HEK293T (cell line): ENCODE measurements around the gene UAP1L1.

Experiments used
- CTCF ChIA-PET: fragments of 350-600 bp; formaldehyde crosslinking; extraction: SDS; loops from one replicate; lab custom pipeline; 2021; ENCODE audit warnings: antibody characterized with exemption, inconsistent platforms; lab: Yijun Ruan, JAX
- POLR2A ChIA-PET: fragments of 350-600 bp; formaldehyde crosslinking; extraction: SDS; loops from one replicate; lab custom pipeline; 2020; ENCODE audit warnings: antibody characterized with exemption, inconsistent platforms; lab: Yijun Ruan, JAX
- DNase-seq: peaks from one replicate; pipeline ENCODE4 v3.0.0; 2012; ENCODE audit warnings: mixed read lengths; ENCODE audit errors: extremely low spot score
- ARNT ChIP-seq: fragments of 450-650 bp; IDR thresholded peaks from 2 replicates; pipeline ENCODE4 v1.6.1; 2017; ENCODE audit warnings: mild to moderate bottlenecking
- BHLHE40 ChIP-seq: fragments of 450-650 bp; IDR thresholded peaks from 2 replicates; pipeline ENCODE4 v1.6.1; 2016; ENCODE audit warnings: mild to moderate bottlenecking, moderate library complexity, borderline replicate concordance
- CTBP1 ChIP-seq: fragments of 450-650 bp; IDR thresholded peaks from 2 replicates; pipeline ENCODE4 v1.6.1; 2016; ENCODE audit warnings: borderline replicate concordance
- ELF4 ChIP-seq: fragments of 450-650 bp; IDR thresholded peaks from 2 replicates; pipeline ENCODE4 v1.6.1; 2017; ENCODE audit warnings: antibody characterized with exemption
- FOXA1 ChIP-seq: fragments of 450-650 bp; IDR thresholded peaks from 2 replicates; pipeline ENCODE4 v1.6.1; 2016; ENCODE audit warnings: mild to moderate bottlenecking
- FOXK2 ChIP-seq: fragments of 450-650 bp; IDR thresholded peaks from 2 replicates; pipeline ENCODE4 v1.6.1; 2016; ENCODE audit warnings: mild to moderate bottlenecking
- FOXM1 ChIP-seq: fragments of 450-650 bp; IDR thresholded peaks from 2 replicates; pipeline ENCODE4 v1.6.1; 2017; ENCODE audit warnings: mild to moderate bottlenecking, borderline replicate concordance
- HDGF ChIP-seq: fragments of 450-650 bp; IDR thresholded peaks from 2 replicates; pipeline ENCODE4 v1.6.1; 2017; ENCODE audit warnings: antibody characterized with exemption, borderline replicate concordance
- L3MBTL2 ChIP-seq: fragments of 450-650 bp; conservative IDR thresholded peaks from 2 replicates; pipeline ENCODE4 v1.6.1; 2016; ENCODE audit warnings: mild to moderate bottlenecking
- LEF1 ChIP-seq: fragments of 450-650 bp; IDR thresholded peaks from 2 replicates; pipeline ENCODE4 v1.6.1; 2017; ENCODE audit warnings: mild to moderate bottlenecking, borderline replicate concordance
- NFRKB ChIP-seq: fragments of 450-650 bp; IDR thresholded peaks from 2 replicates; pipeline ENCODE4 v1.6.1; 2016; ENCODE audit warnings: mild to moderate bottlenecking, moderate library complexity
- SP1 ChIP-seq: fragments of 450-650 bp; IDR thresholded peaks from 2 replicates; pipeline ENCODE4 v1.6.1; 2017
- SUZ12 ChIP-seq: fragments of 450-650 bp; IDR thresholded peaks from 2 replicates; pipeline ENCODE4 v1.6.1; 2016; ENCODE audit warnings: mild to moderate bottlenecking
- TARDBP ChIP-seq: fragments of 450-650 bp; IDR thresholded peaks from 2 replicates; pipeline ENCODE4 v1.6.1; 2016
- ZNF384 ChIP-seq: fragments of 450-650 bp; IDR thresholded peaks from 2 replicates; pipeline ENCODE4 v1.6.1; 2016
- TF ChIP-seq, protein P1 (sequence below): fragments of 450-650 bp; IDR thresholded peaks from 2 replicates; pipeline ENCODE4 v1.6.1; 2016

UAP1L1 gene, protein sequence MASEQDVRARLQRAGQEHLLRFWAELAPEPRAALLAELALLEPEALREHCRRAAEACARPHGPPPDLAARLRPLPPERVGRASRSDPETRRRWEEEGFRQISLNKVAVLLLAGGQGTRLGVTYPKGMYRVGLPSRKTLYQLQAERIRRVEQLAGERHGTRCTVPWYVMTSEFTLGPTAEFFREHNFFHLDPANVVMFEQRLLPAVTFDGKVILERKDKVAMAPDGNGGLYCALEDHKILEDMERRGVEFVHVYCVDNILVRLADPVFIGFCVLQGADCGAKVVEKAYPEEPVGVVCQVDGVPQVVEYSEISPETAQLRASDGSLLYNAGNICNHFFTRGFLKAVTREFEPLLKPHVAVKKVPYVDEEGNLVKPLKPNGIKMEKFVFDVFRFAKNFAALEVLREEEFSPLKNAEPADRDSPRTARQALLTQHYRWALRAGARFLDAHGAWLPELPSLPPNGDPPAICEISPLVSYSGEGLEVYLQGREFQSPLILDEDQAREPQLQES

DNA sequence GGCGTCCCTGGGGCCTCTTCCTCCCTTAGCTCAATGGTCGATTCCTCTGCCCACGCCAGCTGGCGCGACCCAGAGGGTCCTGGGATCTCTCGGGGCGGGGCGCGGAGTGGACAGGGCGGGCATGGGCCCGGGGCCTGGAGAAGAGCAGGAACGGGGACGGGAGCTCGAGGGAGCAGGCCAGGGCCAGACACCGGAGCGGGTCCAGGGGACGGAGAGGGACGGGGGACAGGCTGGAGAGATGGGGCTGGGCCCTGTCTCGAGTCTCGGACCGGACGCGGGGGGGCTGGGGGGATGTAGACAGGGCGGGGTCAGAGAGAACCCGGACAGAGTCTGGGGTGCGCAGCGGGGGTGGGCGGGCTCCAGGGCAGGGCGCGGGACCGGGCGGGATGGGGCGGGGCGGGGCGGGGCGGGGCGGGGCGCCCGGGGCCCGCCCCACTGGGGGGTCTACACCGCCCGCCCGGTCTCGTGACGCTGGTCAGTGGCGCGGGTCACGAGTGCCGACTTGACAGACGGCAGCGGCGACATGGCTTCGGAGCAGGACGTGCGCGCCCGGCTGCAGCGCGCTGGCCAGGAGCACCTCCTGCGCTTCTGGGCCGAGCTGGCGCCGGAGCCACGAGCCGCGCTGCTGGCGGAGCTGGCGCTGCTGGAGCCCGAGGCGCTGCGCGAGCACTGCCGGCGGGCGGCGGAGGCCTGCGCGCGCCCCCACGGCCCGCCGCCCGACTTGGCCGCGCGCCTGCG, at the start of gene UAP1L1:
Gene UAP1L1 (plus strand): TSS at position 508 of the 738 bp plus-strand sequence. CDS start 16 bp downstream, at position 524.
- peak; percentile 64 for DNase-seq
- ChIA-PET POLR2A (interaction anchor here (2.5 kb wide), 1 partner anchor 9 kb away, joined by 15 read pairs; the partner anchor contains the start of gene MAN1B1), CTCF (interaction anchor here (1.0 to 1.7 kb wide), 4 partner anchors 9 to 31 kb away, joined by 3 to 7 read pairs (median 6); partner anchors contain the start of gene NPDC1)
- TF ChIP-seq, protein P1, sequence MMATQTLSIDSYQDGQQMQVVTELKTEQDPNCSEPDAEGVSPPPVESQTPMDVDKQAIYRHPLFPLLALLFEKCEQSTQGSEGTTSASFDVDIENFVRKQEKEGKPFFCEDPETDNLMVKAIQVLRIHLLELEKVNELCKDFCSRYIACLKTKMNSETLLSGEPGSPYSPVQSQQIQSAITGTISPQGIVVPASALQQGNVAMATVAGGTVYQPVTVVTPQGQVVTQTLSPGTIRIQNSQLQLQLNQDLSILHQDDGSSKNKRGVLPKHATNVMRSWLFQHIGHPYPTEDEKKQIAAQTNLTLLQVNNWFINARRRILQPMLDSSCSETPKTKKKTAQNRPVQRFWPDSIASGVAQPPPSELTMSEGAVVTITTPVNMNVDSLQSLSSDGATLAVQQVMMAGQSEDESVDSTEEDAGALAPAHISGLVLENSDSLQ: no peak
- TF ChIP-seq BHLHE40: no peak
- TF ChIP-seq HDGF: no peak
- peak; percentile 29; the same call in 1 of the 2 replicates for TF ChIP-seq FOXM1
- TF ChIP-seq LEF1: no peak

DNA sequence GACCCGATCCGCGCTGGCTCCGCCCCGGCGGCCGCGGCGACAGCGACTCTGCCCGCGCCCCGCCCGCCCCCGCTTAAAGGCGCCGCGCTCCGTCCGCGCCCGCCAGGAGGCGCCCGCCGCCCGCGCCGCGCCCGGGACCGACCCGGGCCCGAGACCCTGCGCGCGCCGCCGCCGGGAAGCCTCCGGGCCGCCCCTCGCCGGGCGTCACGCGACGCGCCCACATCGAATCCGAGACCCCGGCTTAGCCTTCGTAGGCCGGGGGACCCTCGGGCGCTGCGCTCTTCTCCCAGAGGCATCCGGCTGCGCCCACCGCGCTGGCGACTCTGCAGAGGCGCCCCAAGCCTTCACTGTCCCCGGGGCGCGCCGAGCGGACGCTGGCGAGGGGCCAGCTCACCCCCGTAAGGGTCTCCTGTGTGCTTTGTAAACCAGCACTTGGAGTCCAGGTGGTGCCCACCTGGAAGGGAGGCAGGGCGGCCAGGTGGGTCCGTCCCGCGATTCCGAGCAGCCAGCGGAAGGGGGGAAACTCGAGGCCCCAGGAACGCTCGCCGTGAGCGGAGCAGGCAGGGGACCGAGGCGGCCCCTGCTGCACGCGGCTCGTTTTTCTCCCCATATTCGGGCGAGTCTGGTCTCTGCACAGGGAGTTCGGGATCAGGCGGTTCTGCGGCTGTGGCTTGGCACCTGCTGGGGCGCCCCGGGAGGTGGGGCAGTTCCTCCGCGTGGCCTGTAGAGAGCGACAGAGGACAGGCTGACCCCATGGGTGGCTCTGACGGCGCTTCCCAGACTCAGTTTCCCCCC, 48.9 kb upstream of the UAP1L1 start:
- TF ChIP-seq ZNF384: no peak
- TF ChIP-seq, protein P1: no peak
- no peak for TF ChIP-seq SP1
- no peak for TF ChIP-seq SUZ12
- no peak for TF ChIP-seq ELF4
- TF ChIP-seq ARNT: no peak
- TF ChIP-seq LEF1: no peak
- no peak for TF ChIP-seq BHLHE40
- TF ChIP-seq CTBP1: no peak
- no peak for TF ChIP-seq HDGF
- no peak for TF ChIP-seq NFRKB
- TF ChIP-seq FOXK2: no peak
- no peak for TF ChIP-seq FOXM1
- TF ChIP-seq TARDBP: no peak
- POLR2A ChIA-PET: interaction anchor here (1.1 to 1.4 kb wide), 2 partner anchors 101 to 238 kb away, joined by 3 to 5 read pairs; partner anchors contain the start of gene TMEM141
- DNase-seq: peak; percentile 85
- CTCF ChIA-PET: interaction anchor here (0.9 to 2.7 kb wide), 22 partner anchors 8 to 241 kb away, joined by 3 to 23 read pairs (median 5); partner anchors contain the start of genes AJM1, PAXX and SAPCD2

DNA sequence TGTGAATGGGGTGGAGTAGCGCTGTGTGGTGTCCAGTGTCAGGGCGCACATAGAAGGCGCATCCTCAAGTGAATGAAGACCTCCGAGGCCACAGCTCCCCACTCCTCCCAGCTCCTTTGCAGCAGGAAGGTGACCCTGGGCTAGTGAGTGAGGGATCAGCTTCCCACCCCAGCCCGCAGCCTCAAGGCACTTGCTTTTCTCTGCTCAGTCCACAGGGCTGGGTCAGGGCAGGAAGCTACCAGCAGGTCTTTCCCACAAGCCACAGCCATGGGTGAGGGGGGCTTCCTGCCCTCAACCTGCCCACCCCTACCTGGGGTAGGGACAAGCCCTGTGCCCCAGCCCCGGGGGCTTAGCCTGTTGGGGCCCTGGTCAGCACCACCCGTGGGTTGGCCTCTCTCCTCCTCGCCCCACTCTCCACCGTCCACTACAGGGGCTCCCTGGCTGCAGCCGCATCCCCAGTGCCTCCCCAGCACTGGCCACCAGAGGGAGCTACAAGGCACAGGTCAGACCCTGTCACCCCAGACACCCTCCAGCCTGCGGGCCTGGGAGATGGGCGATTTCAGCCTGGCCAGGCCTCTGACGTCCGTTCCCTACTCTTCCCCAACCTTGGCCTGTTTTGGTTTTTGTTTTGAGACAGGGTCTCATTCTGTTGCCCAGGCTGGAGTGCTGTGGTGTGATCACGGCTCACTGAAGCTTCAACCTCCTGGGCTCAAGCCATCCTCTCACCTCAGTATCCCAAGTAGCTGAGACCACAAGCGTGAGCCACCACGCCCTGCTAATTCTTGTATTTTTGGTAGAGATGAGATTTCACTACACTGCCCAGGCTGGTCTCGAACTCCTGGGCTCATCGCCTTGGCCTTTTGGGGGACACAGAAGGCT, 48.0 kb upstream of the UAP1L1 start:
- POLR2A ChIA-PET: interaction anchor here (0.9 to 1.7 kb wide), 4 partner anchors 15 to 239 kb away, joined by 3 to 5 read pairs (median 4); partner anchors contain the start of gene TMEM141
- TF ChIP-seq L3MBTL2 (no peak), NFRKB (no peak), CTBP1 (no peak), SP1 (no peak), SUZ12 (no peak), HDGF (no peak), ELF4 (no peak), FOXM1 (no peak), FOXA1 (no peak), ZNF384 (no peak), FOXK2 (no peak), LEF1 (no peak)
- DNase-seq: peak; percentile 75
- CTCF ChIA-PET: interaction anchor here (0.6 to 2.7 kb wide), 34 partner anchors 9 to 266 kb away, joined by 3 to 23 read pairs (median 4); partner anchors contain the start of genes AJM1, MAN1B1, PAXX and SAPCD2

DNA sequence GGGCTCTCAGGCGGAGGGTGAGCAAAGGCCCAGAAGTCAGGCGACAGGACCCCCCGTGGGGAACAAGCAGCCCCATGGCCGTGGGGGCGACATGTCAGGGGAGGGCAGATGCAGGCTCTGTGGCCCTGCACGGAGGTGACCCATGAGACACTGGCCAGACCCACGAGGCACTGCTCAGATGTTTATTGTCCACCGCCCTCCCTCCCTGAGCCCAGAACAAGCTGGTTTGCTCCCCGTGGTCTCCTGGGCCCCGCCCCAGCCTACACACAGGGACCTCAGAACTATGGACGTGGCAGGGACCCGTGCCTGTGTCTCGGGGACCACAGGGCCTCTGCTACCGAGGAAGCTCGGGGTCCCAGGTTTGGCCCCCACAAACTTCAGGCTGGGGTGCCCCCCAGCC, 47.3 kb upstream of the UAP1L1 start:
- CTCF ChIA-PET: interaction anchor here (0.6 to 2.7 kb wide), 31 partner anchors 9 to 267 kb away, joined by 3 to 23 read pairs (median 4); partner anchors contain the start of genes AJM1, MAN1B1, PAXX and SAPCD2
- DNase-seq: no peak
- TF ChIP-seq TARDBP (no peak), HDGF (no peak), BHLHE40 (no peak), SUZ12 (no peak), FOXA1 (no peak), LEF1 (no peak), CTBP1 (no peak), FOXK2 (no peak), ELF4 (no peak), L3MBTL2 (no peak), NFRKB (no peak), SP1 (no peak)
- TF ChIP-seq, protein P1: no peak
- POLR2A ChIA-PET: interaction anchor here (0.9 to 1.7 kb wide), 3 partner anchors 14 to 100 kb away, joined by 4 to 5 read pairs (median 4); no protein-coding TSS in a partner anchor
